Activated naive CD4-positive, alpha-beta T cell treated with anti-CD3 and anti-CD28 coated beads, Interleukin-2, amount 50 U/mL, for 72 hours (primary cell): Measurements from ENCODE around the gene GSTA2. TPM values are rescaled to one million over a fixed set of nuclear protein-coding genes. Genes with fewer than 3 reads are reported as not detected.
"Not testable (repeated sequence)": the region's sequence is repeated elsewhere in the genome, so short reads cannot be mapped to it uniquely, and the experiment has no call there.

Experiments used
- ATAC-seq, 2 donors: fragments of 150-1000 bp; cut with Tn5 transposase; 2 replicates each; pipeline ENCODE4 v1.10.0; 2021; ENCODE audit warnings: mild to moderate bottlenecking in 2 of 2, moderate library complexity in 2 of 2
- DNase-seq, 2 donors: peaks; one replicate each; pipeline ENCODE4 v3.0.0; 2021 to 2022; ENCODE audit warnings: low spot score in 2 of 2
- H3K27ac Mint-ChIP-seq, 2 donors: one replicate each; pipeline ENCODE4 v1.8.0; 2022; ENCODE audit warnings: mild to moderate bottlenecking in 2 of 2, mixed read lengths in 2 of 2
- H3K36me3 Mint-ChIP-seq, 2 donors: one replicate each; pipeline ENCODE4 v1.8.0; 2022; ENCODE audit warnings: mixed read lengths in 2 of 2
- H3K9me3 Mint-ChIP-seq, 2 donors: one replicate each; pipeline ENCODE4 v1.8.0; 2022; ENCODE audit warnings: mixed read lengths in 2 of 2
- total RNA-seq, 2 donors: library from RNA; stranded (reverse); gene quantifications; one replicate each; pipeline ENCODE4 v1.2.3, GENCODE V29; 2022

Gene GSTA2
- total RNA-seq, 2 donors from 2014 or later, result not detected

GRCh38 chr6:52776711-52777351 lies 13.6 kb upstream of the GSTA2 start:
- H3K36me3 Mint-ChIP-seq, DNase-seq, ATAC-seq, H3K27ac Mint-ChIP-seq, H3K9me3 Mint-ChIP-seq: not testable (repeated sequence)

- H3K36me3 Mint-ChIP-seq, DNase-seq, ATAC-seq, H3K9me3 Mint-ChIP-seq, H3K27ac Mint-ChIP-seq: not testable (repeated sequence)
These were observed 6.1 kb upstream of the GSTA2 start for GRCh38 chr6:52769399-52769798.

GRCh38 chr6:52767658-52768057 lies 4.4 kb upstream of the GSTA2 start:
- not testable (repeated sequence) for ATAC-seq, H3K9me3 Mint-ChIP-seq, H3K36me3 Mint-ChIP-seq, DNase-seq, H3K27ac Mint-ChIP-seq

GRCh38 chr6:52761673-52762491 lies 1.4 kb downstream of the GSTA2 start:
- H3K9me3 Mint-ChIP-seq, ATAC-seq, H3K36me3 Mint-ChIP-seq, H3K27ac Mint-ChIP-seq, DNase-seq: not testable (repeated sequence)

GRCh38 chr6:52760105-52760765 lies 3.0 kb downstream of the GSTA2 start:
- Mint-ChIP-seq H3K36me3 (no peaks in the 10 kb centered on the region), H3K27ac (no peak overlapping the region), H3K9me3 (no peaks in the 10 kb centered on the region)
- no peak for ATAC-seq
- no peak for DNase-seq

GRCh38 chr6:52759085-52759484 lies 4.2 kb downstream of the GSTA2 start:
- no peaks in the 10 kb centered on the region for H3K36me3 Mint-ChIP-seq
- no peak overlapping the region for H3K27ac Mint-ChIP-seq
- ATAC-seq (no peak), DNase-seq (no peak)
- no peaks in the 10 kb centered on the region for H3K9me3 Mint-ChIP-seq

- DNase-seq, H3K9me3 Mint-ChIP-seq, H3K27ac Mint-ChIP-seq, H3K36me3 Mint-ChIP-seq, ATAC-seq: not testable (repeated sequence)
These were observed 5.5 kb downstream of the GSTA2 start for GRCh38 chr6:52757651-52758338.

- H3K9me3 Mint-ChIP-seq, result peaks cover 0 to 11% of the 10 kb centered on the region in 2 donors
- H3K27ac Mint-ChIP-seq, result no peak overlapping the region
- DNase-seq (no peak), ATAC-seq (no peak)
- no peaks in the 10 kb centered on the region for H3K36me3 Mint-ChIP-seq
These were observed 8.8 kb downstream of the GSTA2 start for GRCh38 chr6:52754443-52754842.

GRCh38 chr6:52753137-52753536 lies 10.1 kb downstream of the GSTA2 start:
- H3K27ac Mint-ChIP-seq, ATAC-seq, DNase-seq, H3K36me3 Mint-ChIP-seq: not testable (repeated sequence)
- peaks cover 0 to 11% of the 10 kb centered on the region in 2 donors for H3K9me3 Mint-ChIP-seq

- peak overlapping the region in 1 of 2 donors; percentile 4 for H3K27ac Mint-ChIP-seq
- no peak for DNase-seq
- no peaks in the 10 kb centered on the region for H3K36me3 Mint-ChIP-seq
- H3K9me3 Mint-ChIP-seq, result peaks cover 0 to 11% of the 10 kb centered on the region in 2 donors
- no peak for ATAC-seq
These were observed 11.0 kb downstream of the GSTA2 start for GRCh38 chr6:52752310-52752709.

- no peak for ATAC-seq
- H3K9me3 Mint-ChIP-seq, result peaks cover 0 to 11% of the 10 kb centered on the region in 2 donors
- DNase-seq, result no peak
- no peaks in the 10 kb centered on the region for H3K36me3 Mint-ChIP-seq
- H3K27ac Mint-ChIP-seq, result no peak overlapping the region
These were observed 13.6 kb downstream of the GSTA2 start for GRCh38 chr6:52749556-52750152.

- not testable (repeated sequence) for DNase-seq, H3K27ac Mint-ChIP-seq, H3K36me3 Mint-ChIP-seq, ATAC-seq
- H3K9me3 Mint-ChIP-seq, result peaks cover 0 to 11% of the 10 kb centered on the region in 2 donors
These were observed 16.0 kb downstream of the GSTA2 start for GRCh38 chr6:52747301-52747700.

GRCh38 chr6:52746213-52746612 lies 17.1 kb downstream of the GSTA2 start:
- DNase-seq (no peak), ATAC-seq (no peak)
- H3K36me3 Mint-ChIP-seq, result no peaks in the 10 kb centered on the region
- no peak overlapping the region for H3K27ac Mint-ChIP-seq
- peaks cover 0 to 5% of the 10 kb centered on the region in 2 donors for H3K9me3 Mint-ChIP-seq

- Mint-ChIP-seq H3K9me3 (peaks cover 0 to 2% of the 10 kb centered on the region in 2 donors), H3K36me3 (no peaks in the 10 kb centered on the region), H3K27ac (no peak overlapping the region)
- ATAC-seq, result no peak
- DNase-seq, result no peak
These were observed 17.5 kb downstream of the GSTA2 start for GRCh38 chr6:52745764-52746201.

GRCh38 chr6:52741872-52742271 lies 21.4 kb downstream of the GSTA2 start:
- no peak overlapping the region for H3K27ac Mint-ChIP-seq
- H3K36me3 Mint-ChIP-seq, result no peaks in the 10 kb centered on the region
- ATAC-seq (no peak), DNase-seq (no peak)
- H3K9me3 Mint-ChIP-seq, result peaks cover 0 to 5% of the 10 kb centered on the region in 2 donors

GRCh38 chr6:52739627-52740026 lies 23.6 kb downstream of the GSTA2 start:
- ATAC-seq (no peak), DNase-seq (no peak)
- peaks cover 0 to 5% of the 10 kb centered on the region in 2 donors for H3K9me3 Mint-ChIP-seq
- no peak overlapping the region for H3K27ac Mint-ChIP-seq
- no peaks in the 10 kb centered on the region for H3K36me3 Mint-ChIP-seq
